OCI-LY3 (cell line): ENCODE results near the gene PRDM11.

ENCODE experiments used
- CTCF ChIP-seq: fragments of 200-600, 300-600 bp; sonication (generic); IDR thresholded peaks from 2 replicates; pipeline ENCODE4 v1.5.1; 2014; ENCODE audit warnings: antibody characterized with exemption, low read length, low read depth
- EZH2phosphoT487 ChIP-seq: fragments of 200-600 bp; shearing (Covaris generic); IDR thresholded peaks from 2 replicates; pipeline ENCODE4 v1.6.1; 2018; ENCODE audit warnings: antibody characterized with exemption, mixed run types, low read depth

- no peak for TF ChIP-seq CTCF
- TF ChIP-seq EZH2phosphoT487: no peak
Measured at GRCh38 chr11:45156201-45156600, 9.8 kb downstream of the PRDM11 start.
